H9 (cell line): ENCODE measurements around the gene PPP3CB. TPM values are rescaled to one million over a fixed set of nuclear protein-coding genes. Genes with fewer than 3 reads are reported as not detected.

Experiments
- DNase-seq: peaks from one replicate; pipeline ENCODE4 v3.0.0-alpha.2; 2017
- H2AFZ ChIP-seq: one replicate; pipeline ENCODE4 v1.6.1; 2013; ENCODE audit warnings: mild to moderate bottlenecking, low read length, control low read depth, moderate library complexity
- H2AK5ac ChIP-seq: 2 replicates; pipeline ENCODE4 v1.6.1; 2013; ENCODE audit warnings: low read length, control low read depth, mixed read lengths; ENCODE audit not compliant: insufficient read length
- H2BK120ac ChIP-seq: one replicate; pipeline ENCODE4 v1.6.1; 2013; ENCODE audit warnings: low read depth, mild to moderate bottlenecking, low read length, control low read depth, inconsistent platforms; ENCODE audit not compliant: poor library complexity, severe bottlenecking
- H2BK12ac ChIP-seq: 2 replicates; pipeline ENCODE4 v1.6.1; 2013; ENCODE audit warnings: low read length, control low read depth, mixed read lengths, low read depth; ENCODE audit not compliant: insufficient read length
- H2BK15ac ChIP-seq: 2 replicates; pipeline ENCODE4 v1.6.1; 2013; ENCODE audit warnings: low read depth, low read length, control low read depth
- H2BK20ac ChIP-seq: one replicate; pipeline ENCODE4 v1.6.1; 2013; ENCODE audit warnings: low read depth, mild to moderate bottlenecking, low read length, control low read depth, inconsistent platforms; ENCODE audit not compliant: poor library complexity, severe bottlenecking
- H2BK5ac ChIP-seq: 2 replicates; pipeline ENCODE4 v1.6.1; 2013; ENCODE audit warnings: low read length, control low read depth, mixed read lengths; ENCODE audit not compliant: insufficient read length
- H3K14ac ChIP-seq: 2 replicates; pipeline ENCODE4 v1.6.1; 2013; ENCODE audit warnings: low read length, control low read depth; ENCODE audit not compliant: insufficient read depth
- H3K18ac ChIP-seq: 2 replicates; pipeline ENCODE4 v1.6.1; 2013; ENCODE audit warnings: low read depth, mild to moderate bottlenecking, mixed read lengths, low read length, control low read depth; ENCODE audit not compliant: insufficient read length
- H3K23ac ChIP-seq: 2 replicates; pipeline ENCODE4 v1.6.1; 2013; ENCODE audit warnings: low read length, control low read depth, mixed read lengths, low read depth; ENCODE audit not compliant: insufficient read length
- H3K23me2 ChIP-seq: 2 replicates; pipeline ENCODE4 v1.6.1; 2013; ENCODE audit warnings: low read depth, mild to moderate bottlenecking, mixed read lengths, low read length, control low read depth; ENCODE audit not compliant: insufficient read length, poor library complexity, severe bottlenecking
- H3K27ac ChIP-seq: 2 replicates; pipeline ENCODE4 v1.5.1; 2013; ENCODE audit warnings: low read length, control low read depth, mixed read lengths, low read depth; ENCODE audit not compliant: insufficient read length
- H3K27me3 ChIP-seq: 2 replicates; pipeline ENCODE4 v1.6.1; 2013; ENCODE audit warnings: low read length, control low read depth, inconsistent platforms; ENCODE audit not compliant: insufficient read depth
- H3K4ac ChIP-seq: 2 replicates; pipeline ENCODE4 v1.6.1; 2013; ENCODE audit warnings: low read depth, mild to moderate bottlenecking, control low read depth, inconsistent platforms, low read length, moderate library complexity
- H3K4me1 ChIP-seq: 2 replicates; pipeline ENCODE4 v1.6.1; 2013; ENCODE audit warnings: low read length, control low read depth, inconsistent platforms; ENCODE audit not compliant: insufficient read depth
- H3K4me2 ChIP-seq: 2 replicates; pipeline ENCODE4 v1.6.1; 2013; ENCODE audit warnings: low read length, control low read depth, mixed read lengths; ENCODE audit not compliant: insufficient read length, insufficient read depth
- H3K56ac ChIP-seq: 2 replicates; pipeline ENCODE4 v1.6.1; 2013; ENCODE audit warnings: low read depth, mild to moderate bottlenecking, mixed read lengths, low read length, control low read depth; ENCODE audit not compliant: insufficient read length
- H3K79me1 ChIP-seq: 2 replicates; pipeline ENCODE4 v1.6.1; 2013; ENCODE audit warnings: low read depth, mild to moderate bottlenecking, moderate library complexity, low read length, control low read depth, inconsistent platforms; ENCODE audit not compliant: insufficient read depth, poor library complexity, severe bottlenecking
- H3K79me2 ChIP-seq: 2 replicates; pipeline ENCODE4 v1.6.1; 2013; ENCODE audit warnings: low read length, control low read depth, inconsistent platforms; ENCODE audit not compliant: insufficient read depth
- H3K9ac ChIP-seq: 2 replicates; pipeline ENCODE4 v1.6.1; 2013; ENCODE audit warnings: low read length, control low read depth, mixed read lengths; ENCODE audit not compliant: insufficient read length; ENCODE audit errors: extremely low read depth
- H3K9me3 ChIP-seq: one replicate; pipeline ENCODE4 v1.6.1; 2013; ENCODE audit warnings: low read depth, low read length, inconsistent platforms; ENCODE audit not compliant: control insufficient read depth
- H3T11ph ChIP-seq: one replicate; pipeline ENCODE4 v1.6.1; 2013; ENCODE audit warnings: mild to moderate bottlenecking, low read length, control low read depth, inconsistent platforms
- H4K20me1 ChIP-seq: one replicate; pipeline ENCODE4 v1.6.1; 2013; ENCODE audit not compliant: control insufficient read depth, insufficient read length, insufficient read depth
- H4K5ac ChIP-seq: 2 replicates; pipeline ENCODE4 v1.6.1; 2013; ENCODE audit warnings: low read depth, mild to moderate bottlenecking, mixed read lengths, low read length, control low read depth; ENCODE audit not compliant: insufficient read length
- H4K8ac ChIP-seq: replicated peaks from 2 replicates; pipeline ENCODE4 v1.6.1; 2013; ENCODE audit warnings: low read length, control low read depth, mixed read lengths, low read depth; ENCODE audit not compliant: insufficient read length
- H4K91ac ChIP-seq: 2 replicates; pipeline ENCODE4 v1.6.1; 2013; ENCODE audit warnings: low read depth, mild to moderate bottlenecking, moderate library complexity, mixed read lengths, low read length, control low read depth; ENCODE audit not compliant: insufficient read length
- H3K27ac Mint-ChIP-seq, 3 experiments: 2 replicates in 2 of 3; 3 replicates in 1 of 3; pipeline ENCODE4 v1.8.0; 2020 to 2021; ENCODE audit warnings: mixed read lengths in 3 of 3, mild to moderate bottlenecking in 1 of 3, moderate library complexity in 1 of 3
- H3K27me3 Mint-ChIP-seq: 2 replicates; pipeline ENCODE4 v1.8.0; 2021; ENCODE audit warnings: low read depth, mild to moderate bottlenecking, moderate library complexity, mixed read lengths
- H3K36me3 Mint-ChIP-seq, 3 experiments: 2 replicates in 2 of 3; 3 replicates in 1 of 3; pipeline ENCODE4 v1.8.0; 2020 to 2021; ENCODE audit warnings: low read depth in 3 of 3, mixed read lengths in 3 of 3; ENCODE audit not compliant: insufficient read depth in 1 of 3
- H3K4me1 Mint-ChIP-seq, 2 experiments: 2 replicates each; pipeline ENCODE4 v1.8.0; 2020; ENCODE audit warnings: mixed read lengths in 2 of 2
- H3K4me3 Mint-ChIP-seq, 2 experiments: 2 replicates in 1 of 2; 3 replicates in 1 of 2; pipeline ENCODE4 v1.8.0; 2020 to 2021; ENCODE audit warnings: mild to moderate bottlenecking in 2 of 2, mixed read lengths in 2 of 2, moderate library complexity in 1 of 2
- H3K9me3 Mint-ChIP-seq, 2 experiments: 2 replicates in 1 of 2; 3 replicates in 1 of 2; pipeline ENCODE4 v1.8.0; 2020; ENCODE audit warnings: mild to moderate bottlenecking in 2 of 2, mixed read lengths in 2 of 2, moderate library complexity in 1 of 2
- CTCF ChIP-seq: fragments of 200-600 bp; sonication (generic); conservative IDR thresholded peaks from 3 replicates; pipeline ENCODE4 v1.8.0; 2021; ENCODE audit warnings: antibody characterized with exemption, mild to moderate bottlenecking
- WGBS: extraction: QIAGEN DNeasy Blood & Tissue Kit; methylation state at CpG from one replicate; pipeline ENCODE4 v1.1.7; 2013; ENCODE audit warnings: missing lambda C conversion rate, low lambda C conversion rate, mixed read lengths; ENCODE audit not compliant: insufficient read length; ENCODE audit errors: extremely low coverage; 5-methylcytosine and 5-hydroxymethylcytosine counted together
- total RNA-seq: library from RNA; stranded (reverse); gene quantifications from 2 replicates; pipeline ENCODE4 v1.2.1, GENCODE V29; 2021

The PPP3CB gene
- total RNA-seq, 1 experiment from 2014 or later: 37.3 TPM

GRCh38 chr10:73405556-73405955 lies 90.3 kb downstream of the PPP3CB start:
- H3K14ac ChIP-seq: no peak overlapping the region
- peaks cover 7 to 15% of the 10 kb centered on the region in 2 experiments for H3K4me1 Mint-ChIP-seq

More at GRCh38 chr10:73405556-73405955, 90.3 kb downstream of the PPP3CB start:
- Histone ChIP-seq H3K79me2 (peaks cover 9% of the 10 kb centered on the region; the same call in 1 of the 2 replicates), H3K23me2 (no peaks in the 10 kb centered on the region), H4K20me1 (no peaks in the 10 kb centered on the region), H4K5ac (no peak overlapping the region), H3K23ac (no peak overlapping the region), H3K18ac (no peak overlapping the region), H3K4me2 (no peak overlapping the region), H2AFZ (no peak overlapping the region), H3K9me3 (no peaks in the 10 kb centered on the region), H2AK5ac (no peak overlapping the region), H3K9ac (no peak overlapping the region), H2BK12ac (no peak overlapping the region), H4K91ac (no peak overlapping the region), H3K79me1 (peaks cover 11% of the 10 kb centered on the region), H3K56ac (no peak overlapping the region), H3K27ac (no peak overlapping the region), H3K4ac (no peak overlapping the region), H2BK15ac (no peak overlapping the region), H2BK20ac (no peak overlapping the region), H4K8ac (no peak overlapping the region), H3K4me1 (no peaks in the 10 kb centered on the region), H2BK5ac (no peak overlapping the region), H3T11ph (no peak overlapping the region), H2BK120ac (no peak overlapping the region), H3K27me3 (no peaks in the 10 kb centered on the region)
- no peaks in the 10 kb centered on the region for H3K27me3 Mint-ChIP-seq
- peaks cover 0 to 8% (median 3%) of the 10 kb centered on the region in 3 experiments; a peak in 4 of 7 replicates for H3K36me3 Mint-ChIP-seq
- WGBS: no CpG with 5 or more reads among the region's 3 CpGs
- DNase-seq: no peak
- no peak for TF ChIP-seq CTCF
- H3K9me3 Mint-ChIP-seq: peaks cover 0 to 3% of the 10 kb centered on the region in 2 experiments; a peak in 1 of 5 replicates
- no peak overlapping the region for H3K4me3 Mint-ChIP-seq
- no peak overlapping the region; a peak in 1 of 7 replicates for H3K27ac Mint-ChIP-seq
